ENCODE results near the gene LCE3D. TPM values are rescaled to one million over a fixed set of nuclear protein-coding genes. Genes with fewer than 3 reads are reported as not detected.

Gene LCE3D
- total and polyA plus RNA-seq, 2 experiments from 2014 or later, result not detected

DNA sequence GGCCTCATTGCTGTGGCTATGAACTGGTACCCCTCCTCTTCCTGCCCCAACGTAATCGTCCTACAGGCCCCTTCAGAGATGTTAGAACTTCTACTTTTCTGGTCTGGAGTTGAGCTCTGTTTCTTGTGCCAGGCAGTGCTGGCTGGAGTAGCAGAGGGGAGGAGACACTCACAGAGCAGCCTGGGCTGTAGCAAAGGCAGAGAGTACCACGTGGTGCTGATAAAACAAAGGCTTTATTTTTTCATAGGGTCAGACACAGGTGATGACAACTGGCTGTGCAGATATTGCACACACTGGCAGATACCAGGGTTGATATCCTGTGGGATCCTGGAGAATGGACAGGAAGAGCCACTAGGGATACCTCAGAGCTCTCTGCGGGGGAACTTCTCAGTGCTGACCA, 42.8 kb downstream of the LCE3D start:
- Histone ChIP-seq H3K4me2 (no peak overlapping the region), H3K4me3 (no peak overlapping the region), H2AFZ (no peak overlapping the region), H3K79me2 (replicated peaks; ENCODE audit: insufficient read depth) (no peaks in the 10 kb centered on the region), H3K4me1 (ENCODE audit: insufficient read depth) (peaks cover 12% of the 10 kb centered on the region), H4K20me1 (replicated peaks; ENCODE audit: insufficient read depth) (no peaks in the 10 kb centered on the region), H3F3A (replicated peaks; ENCODE audit: low read depth) (no peaks in the 10 kb centered on the region), H3K36me3 (ENCODE audit: insufficient read depth) (no peaks in the 10 kb centered on the region), H3K27ac (ENCODE audit: low read depth) (no peak overlapping the region), H3K27me3 (ENCODE audit: insufficient read depth) (no peaks in the 10 kb centered on the region), H3K9me2 (ENCODE audit: insufficient read depth) (peaks cover 37% of the 10 kb centered on the region)
- DNase-seq (ENCODE audit: low spot score) (no peak), ATAC-seq (no peak)
- Mint-ChIP-seq H3K27me3 (ENCODE audit: insufficient read depth, low read depth, poor library complexity) (peaks cover under 1% of the 10 kb centered on the region), H3K9me3 (peaks cover 3% of the 10 kb centered on the region; the same call in 2 of the 3 replicates), H3K36me3 (ENCODE audit: low read depth) (no peaks in the 10 kb centered on the region; the same call in 1 of the 3 replicates), H3K4me1 (peaks cover 11% of the 10 kb centered on the region), H3K4me3 (no peak overlapping the region), H3K27ac (no peak overlapping the region)
- TF ChIP-seq, protein P1, sequence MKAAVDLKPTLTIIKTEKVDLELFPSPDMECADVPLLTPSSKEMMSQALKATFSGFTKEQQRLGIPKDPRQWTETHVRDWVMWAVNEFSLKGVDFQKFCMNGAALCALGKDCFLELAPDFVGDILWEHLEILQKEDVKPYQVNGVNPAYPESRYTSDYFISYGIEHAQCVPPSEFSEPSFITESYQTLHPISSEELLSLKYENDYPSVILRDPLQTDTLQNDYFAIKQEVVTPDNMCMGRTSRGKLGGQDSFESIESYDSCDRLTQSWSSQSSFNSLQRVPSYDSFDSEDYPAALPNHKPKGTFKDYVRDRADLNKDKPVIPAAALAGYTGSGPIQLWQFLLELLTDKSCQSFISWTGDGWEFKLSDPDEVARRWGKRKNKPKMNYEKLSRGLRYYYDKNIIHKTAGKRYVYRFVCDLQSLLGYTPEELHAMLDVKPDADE (IDR thresholded peaks at IDR 0.05), result no peak
- TF ChIP-seq, protein P2, sequence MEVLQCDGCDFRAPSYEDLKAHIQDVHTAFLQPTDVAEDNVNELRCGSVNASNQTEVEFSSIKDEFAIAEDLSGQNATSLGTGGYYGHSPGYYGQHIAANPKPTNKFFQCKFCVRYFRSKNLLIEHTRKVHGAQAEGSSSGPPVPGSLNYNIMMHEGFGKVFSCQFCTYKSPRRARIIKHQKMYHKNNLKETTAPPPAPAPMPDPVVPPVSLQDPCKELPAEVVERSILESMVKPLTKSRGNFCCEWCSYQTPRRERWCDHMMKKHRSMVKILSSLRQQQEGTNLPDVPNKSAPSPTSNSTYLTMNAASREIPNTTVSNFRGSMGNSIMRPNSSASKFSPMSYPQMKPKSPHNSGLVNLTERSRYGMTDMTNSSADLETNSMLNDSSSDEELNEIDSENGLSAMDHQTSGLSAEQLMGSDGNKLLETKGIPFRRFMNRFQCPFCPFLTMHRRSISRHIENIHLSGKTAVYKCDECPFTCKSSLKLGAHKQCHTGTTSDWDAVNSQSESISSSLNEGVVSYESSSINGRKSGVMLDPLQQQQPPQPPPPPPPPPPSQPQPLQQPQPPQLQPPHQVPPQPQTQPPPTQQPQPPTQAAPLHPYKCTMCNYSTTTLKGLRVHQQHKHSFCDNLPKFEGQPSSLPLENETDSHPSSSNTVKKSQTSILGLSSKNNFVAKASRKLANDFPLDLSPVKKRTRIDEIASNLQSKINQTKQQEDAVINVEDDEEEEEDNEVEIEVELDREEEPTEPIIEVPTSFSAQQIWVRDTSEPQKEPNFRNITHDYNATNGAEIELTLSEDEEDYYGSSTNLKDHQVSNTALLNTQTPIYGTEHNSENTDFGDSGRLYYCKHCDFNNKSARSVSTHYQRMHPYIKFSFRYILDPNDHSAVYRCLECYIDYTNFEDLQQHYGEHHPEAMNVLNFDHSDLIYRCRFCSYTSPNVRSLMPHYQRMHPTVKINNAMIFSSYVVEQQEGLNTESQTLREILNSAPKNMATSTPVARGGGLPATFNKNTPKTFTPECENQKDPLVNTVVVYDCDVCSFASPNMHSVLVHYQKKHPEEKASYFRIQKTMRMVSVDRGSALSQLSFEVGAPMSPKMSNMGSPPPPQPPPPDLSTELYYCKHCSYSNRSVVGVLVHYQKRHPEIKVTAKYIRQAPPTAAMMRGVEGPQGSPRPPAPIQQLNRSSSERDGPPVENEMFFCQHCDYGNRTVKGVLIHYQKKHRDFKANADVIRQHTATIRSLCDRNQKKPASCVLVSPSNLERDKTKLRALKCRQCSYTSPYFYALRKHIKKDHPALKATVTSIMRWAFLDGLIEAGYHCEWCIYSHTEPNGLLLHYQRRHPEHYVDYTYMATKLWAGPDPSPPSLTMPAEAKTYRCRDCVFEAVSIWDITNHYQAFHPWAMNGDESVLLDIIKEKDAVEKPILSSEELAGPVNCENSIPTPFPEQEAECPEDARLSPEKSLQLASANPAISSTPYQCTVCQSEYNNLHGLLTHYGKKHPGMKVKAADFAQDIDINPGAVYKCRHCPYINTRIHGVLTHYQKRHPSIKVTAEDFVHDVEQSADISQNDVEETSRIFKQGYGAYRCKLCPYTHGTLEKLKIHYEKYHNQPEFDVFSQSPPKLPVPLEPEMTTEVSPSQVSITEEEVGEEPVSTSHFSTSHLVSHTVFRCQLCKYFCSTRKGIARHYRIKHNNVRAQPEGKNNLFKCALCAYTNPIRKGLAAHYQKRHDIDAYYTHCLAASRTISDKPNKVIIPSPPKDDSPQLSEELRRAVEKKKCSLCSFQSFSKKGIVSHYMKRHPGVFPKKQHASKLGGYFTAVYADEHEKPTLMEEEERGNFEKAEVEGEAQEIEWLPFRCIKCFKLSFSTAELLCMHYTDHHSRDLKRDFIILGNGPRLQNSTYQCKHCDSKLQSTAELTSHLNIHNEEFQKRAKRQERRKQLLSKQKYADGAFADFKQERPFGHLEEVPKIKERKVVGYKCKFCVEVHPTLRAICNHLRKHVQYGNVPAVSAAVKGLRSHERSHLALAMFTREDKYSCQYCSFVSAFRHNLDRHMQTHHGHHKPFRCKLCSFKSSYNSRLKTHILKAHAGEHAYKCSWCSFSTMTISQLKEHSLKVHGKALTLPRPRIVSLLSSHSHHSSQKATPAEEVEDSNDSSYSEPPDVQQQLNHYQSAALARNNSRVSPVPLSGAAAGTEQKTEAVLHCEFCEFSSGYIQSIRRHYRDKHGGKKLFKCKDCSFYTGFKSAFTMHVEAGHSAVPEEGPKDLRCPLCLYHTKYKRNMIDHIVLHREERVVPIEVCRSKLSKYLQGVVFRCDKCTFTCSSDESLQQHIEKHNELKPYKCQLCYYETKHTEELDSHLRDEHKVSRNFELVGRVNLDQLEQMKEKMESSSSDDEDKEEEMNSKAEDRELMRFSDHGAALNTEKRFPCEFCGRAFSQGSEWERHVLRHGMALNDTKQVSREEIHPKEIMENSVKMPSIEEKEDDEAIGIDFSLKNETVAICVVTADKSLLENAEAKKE (CRISPR knock-in tag; IDR thresholded peaks at IDR 0.05), result no peak
- TF ChIP-seq JUNB (IDR thresholded peaks at IDR 0.05; ENCODE audit: unreplicated experiment) (no peak), POLR2AphosphoS5 (IDR thresholded peaks at IDR 0.05; ENCODE audit: low read depth) (no peak)

DNA sequence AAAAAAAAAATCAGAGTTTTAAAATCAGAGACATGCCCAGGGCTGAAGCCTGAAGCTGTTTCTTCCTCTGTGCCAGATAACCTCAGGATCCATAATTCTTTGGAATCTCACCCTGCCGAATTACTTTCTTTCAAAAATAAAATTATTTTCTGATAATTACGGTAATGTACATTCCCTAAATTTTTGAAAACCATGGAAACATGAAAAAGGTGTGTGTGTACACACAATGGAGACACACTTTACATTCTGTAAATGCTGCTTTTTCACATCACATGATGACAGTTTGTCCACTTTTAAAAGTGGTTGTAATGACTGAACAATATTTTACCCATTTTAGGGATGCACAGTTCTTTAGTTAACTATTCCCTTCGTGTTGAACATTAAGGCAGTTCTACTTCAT, 44.5 kb downstream of the LCE3D start:
- H3K4me3 ChIP-seq, result no peak overlapping the region
- H3K36me3 ChIP-seq (ENCODE audit: insufficient read depth), result peaks cover 7% of the 10 kb centered on the region; the same call in 1 of the 2 replicates
- H4K20me1 ChIP-seq (replicated peaks; ENCODE audit: insufficient read depth), result no peaks in the 10 kb centered on the region
- no peak overlapping the region for H3K27ac ChIP-seq (ENCODE audit: low read depth)
- Mint-ChIP-seq H3K4me1 (peaks cover 11% of the 10 kb centered on the region), H3K27me3 (ENCODE audit: insufficient read depth, low read depth, poor library complexity) (peaks cover 8% of the 10 kb centered on the region), H3K4me3 (no peak overlapping the region), H3K36me3 (ENCODE audit: low read depth) (peaks cover 3% of the 10 kb centered on the region; the same call in 2 of the 3 replicates), H3K9me3 (peaks cover 20% of the 10 kb centered on the region), H3K27ac (no peak overlapping the region)
- H2AFZ ChIP-seq, result peak overlapping the region; percentile 95
- no peaks in the 10 kb centered on the region for H3K27me3 ChIP-seq (ENCODE audit: insufficient read depth)
- H3K4me1 ChIP-seq (ENCODE audit: insufficient read depth), result peaks cover 12% of the 10 kb centered on the region
- no peaks in the 10 kb centered on the region for H3K79me2 ChIP-seq (replicated peaks; ENCODE audit: insufficient read depth)
- no peak overlapping the region for H3K4me2 ChIP-seq
- DNase-seq (ENCODE audit: low spot score), result no peak
- ATAC-seq, result no peak
- H3F3A ChIP-seq (replicated peaks; ENCODE audit: low read depth), result no peaks in the 10 kb centered on the region
- H3K9me2 ChIP-seq (ENCODE audit: insufficient read depth), result peaks cover 20% of the 10 kb centered on the region
- TF ChIP-seq, protein P3, sequence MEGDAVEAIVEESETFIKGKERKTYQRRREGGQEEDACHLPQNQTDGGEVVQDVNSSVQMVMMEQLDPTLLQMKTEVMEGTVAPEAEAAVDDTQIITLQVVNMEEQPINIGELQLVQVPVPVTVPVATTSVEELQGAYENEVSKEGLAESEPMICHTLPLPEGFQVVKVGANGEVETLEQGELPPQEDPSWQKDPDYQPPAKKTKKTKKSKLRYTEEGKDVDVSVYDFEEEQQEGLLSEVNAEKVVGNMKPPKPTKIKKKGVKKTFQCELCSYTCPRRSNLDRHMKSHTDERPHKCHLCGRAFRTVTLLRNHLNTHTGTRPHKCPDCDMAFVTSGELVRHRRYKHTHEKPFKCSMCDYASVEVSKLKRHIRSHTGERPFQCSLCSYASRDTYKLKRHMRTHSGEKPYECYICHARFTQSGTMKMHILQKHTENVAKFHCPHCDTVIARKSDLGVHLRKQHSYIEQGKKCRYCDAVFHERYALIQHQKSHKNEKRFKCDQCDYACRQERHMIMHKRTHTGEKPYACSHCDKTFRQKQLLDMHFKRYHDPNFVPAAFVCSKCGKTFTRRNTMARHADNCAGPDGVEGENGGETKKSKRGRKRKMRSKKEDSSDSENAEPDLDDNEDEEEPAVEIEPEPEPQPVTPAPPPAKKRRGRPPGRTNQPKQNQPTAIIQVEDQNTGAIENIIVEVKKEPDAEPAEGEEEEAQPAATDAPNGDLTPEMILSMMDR (conservative IDR thresholded peaks at IDR 0.05; ENCODE audit: low read depth in 2 of 2), result no peak
